Activated B cell treated with CpG ODN at 0.5 μM for 24 hours (primary cell): Measurements from ENCODE around the gene RUFY1. TPM values are rescaled to one million over a fixed set of nuclear protein-coding genes. Genes with fewer than 3 reads are reported as not detected.
"Not testable (repeated sequence)": the region's sequence is repeated elsewhere in the genome, so short reads cannot be mapped to it uniquely, and the experiment has no call there.

Source experiments
- ATAC-seq: fragments of 200-7000 bp; cut with Tn5 transposase; one replicate; pipeline ENCODE4 v1.10.0; 2021; ENCODE audit warnings: low read depth, mild to moderate bottlenecking, moderate library complexity
- CTCF ChIA-PET: fragments of 350-600 bp; sonication (Branson Sonifier 250); formaldehyde crosslinking; loops from one replicate; lab custom pipeline; 2021; ENCODE audit warnings: antibody characterized with exemption; lab: Charles Lee
- POLR2A ChIA-PET: fragments of 350-600 bp; sonication (Branson Sonifier 250); formaldehyde crosslinking; loops from one replicate; lab custom pipeline; 2021; ENCODE audit warnings: antibody characterized with exemption; lab: Charles Lee
- DNase-seq: peaks from one replicate; pipeline ENCODE4 v3.0.0; 2022
- H3K27ac Mint-ChIP-seq: one replicate; pipeline ENCODE4 v1.8.0; 2020; ENCODE audit warnings: mixed read lengths
- H3K27me3 Mint-ChIP-seq: one replicate; pipeline ENCODE4 v1.8.0; 2021; ENCODE audit warnings: mixed read lengths
- H3K36me3 Mint-ChIP-seq: one replicate; pipeline ENCODE4 v1.8.0; 2021; ENCODE audit warnings: low read depth, mixed read lengths
- H3K4me1 Mint-ChIP-seq: one replicate; pipeline ENCODE4 v1.8.0; 2021; ENCODE audit warnings: mixed read lengths
- H3K4me3 Mint-ChIP-seq: one replicate; pipeline ENCODE4 v1.8.0; 2020; ENCODE audit warnings: mild to moderate bottlenecking, mixed read lengths
- H3K9me3 Mint-ChIP-seq: one replicate; pipeline ENCODE4 v1.8.0; 2020; ENCODE audit warnings: mixed read lengths
- CTCF ChIP-seq: fragments of 200-600 bp; IDR thresholded peaks from one replicate; pipeline ENCODE4 v1.8.0; 2022; ENCODE audit warnings: antibody characterized with exemption, mild to moderate bottlenecking
- intact Hi-C: fragments of 100-400 bp; cut with micrococcal nuclease; formaldehyde crosslinking; loops from one replicate; pipeline ENCODE4 v1.15.1; 2024
- total RNA-seq: library from RNA; stranded (reverse); gene quantifications from 2 replicates; pipeline ENCODE4 v1.2.3, GENCODE V29; 2022

Gene RUFY1
- total RNA-seq, 1 donor from 2014 or later, result 95.8 TPM

- no peaks in the 10 kb centered on the region for H3K36me3 Mint-ChIP-seq
- H3K9me3 Mint-ChIP-seq, result no peaks in the 10 kb centered on the region
- intact Hi-C loops, result no loop called here
- H3K27me3 Mint-ChIP-seq, result no peaks in the 10 kb centered on the region
- ChIA-PET CTCF (no interaction called here), POLR2A (no interaction called here)
- no peak overlapping the region for H3K4me3 Mint-ChIP-seq
- TF ChIP-seq CTCF, result no peak
- no peak overlapping the region for H3K27ac Mint-ChIP-seq
- DNase-seq (no peak), ATAC-seq (no peak)
- H3K4me1 Mint-ChIP-seq, result peaks cover 16% of the 10 kb centered on the region
Measured at GRCh38 chr5:179505636-179506261, 44.6 kb upstream of the RUFY1 start.

- Mint-ChIP-seq H3K4me1 (peaks cover 16% of the 10 kb centered on the region), H3K27ac (no peak overlapping the region), H3K4me3 (no peak overlapping the region), H3K9me3 (no peaks in the 10 kb centered on the region), H3K36me3 (no peaks in the 10 kb centered on the region), H3K27me3 (no peaks in the 10 kb centered on the region)
- CTCF ChIA-PET, result no interaction called here
- no peak for TF ChIP-seq CTCF
- ATAC-seq, result no peak
- intact Hi-C loops, result no loop called here
- POLR2A ChIA-PET, result no interaction called here
- no peak for DNase-seq
Measured at GRCh38 chr5:179509239-179509638, 41.1 kb upstream of the RUFY1 start.

- no peak overlapping the region for H3K27ac Mint-ChIP-seq
- H3K27me3 Mint-ChIP-seq, result no peaks in the 10 kb centered on the region
- no peak overlapping the region for H3K4me3 Mint-ChIP-seq
- H3K4me1 Mint-ChIP-seq, result peaks cover 16% of the 10 kb centered on the region
- H3K36me3 Mint-ChIP-seq, result no peaks in the 10 kb centered on the region
- POLR2A ChIA-PET, result interaction anchor here (0.7 kb wide), 1 partner anchor 41 kb away, joined by 3 read pairs; the partner anchor contains the start of gene RUFY1
- no peaks in the 10 kb centered on the region for H3K9me3 Mint-ChIP-seq
- no peak for TF ChIP-seq CTCF
- intact Hi-C loops, result no loop called here
- CTCF ChIA-PET, result no interaction called here
- DNase-seq (no peak), ATAC-seq (no peak)
Measured at GRCh38 chr5:179509845-179510244, 40.5 kb upstream of the RUFY1 start.

- H3K4me1 Mint-ChIP-seq, result peaks cover 16% of the 10 kb centered on the region
- H3K9me3 Mint-ChIP-seq, result no peaks in the 10 kb centered on the region
- DNase-seq (no peak), ATAC-seq (no peak)
- ChIA-PET CTCF (no interaction called here), POLR2A (no interaction called here)
- intact Hi-C loops, result no loop called here
- peaks cover 4% of the 10 kb centered on the region for H3K27me3 Mint-ChIP-seq
- no peak overlapping the region for H3K4me3 Mint-ChIP-seq
- no peak overlapping the region for H3K27ac Mint-ChIP-seq
- TF ChIP-seq CTCF, result no peak
- no peaks in the 10 kb centered on the region for H3K36me3 Mint-ChIP-seq
Measured at GRCh38 chr5:179512452-179513000, 37.8 kb upstream of the RUFY1 start.

- CTCF ChIA-PET, H3K36me3 Mint-ChIP-seq, ATAC-seq, H3K27me3 Mint-ChIP-seq, POLR2A ChIA-PET, H3K4me1 Mint-ChIP-seq, H3K9me3 Mint-ChIP-seq, DNase-seq, H3K27ac Mint-ChIP-seq, intact Hi-C loops, H3K4me3 Mint-ChIP-seq: not testable (repeated sequence)
Measured at GRCh38 chr5:179515501-179515900, 34.9 kb upstream of the RUFY1 start.
